T-helper 2 cell (primary cell): ENCODE measurements around the gene KLHDC1.

Source experiments
- DNase-seq, 5 experiments: peaks; one replicate each; pipeline versions ENCODE4 v3.0.0 to v3.0.0-alpha.2; 2012 to 2022

Gene KLHDC1

GRCh38 chr14:49792618-49793017 is 99.7 kb downstream of the KLHDC1 start:
- DNase-seq, result no peak

GRCh38 chr14:49796025-49796424 is 103.1 kb downstream of the KLHDC1 start:
- no peak for DNase-seq
